Measurements from ENCODE around the gene CAPN7. TPM values are rescaled to one million over a fixed set of nuclear protein-coding genes. Genes with fewer than 3 reads are reported as not detected.

The CAPN7 gene
- total RNA-seq, 4 donors from 2014 or later: 20.7 to 52.5 (median 27.0) TPM

- 53 to 59% methylated on average over 8 to 11 of the region's 13 CpGs for WGBS, 2 donors
- Histone ChIP-seq H3K9me3 (no peaks in the 10 kb centered on the region), H3K4me3 (no peak overlapping the region), H3K4me1 (peaks cover 16 to 80% (median 40%) of the 10 kb centered on the region in 3 donors), H3K36me3 (no peaks in the 10 kb centered on the region), H3K27me3 (no peaks in the 10 kb centered on the region), H3K27ac (peak overlapping the region; percentile 16 to 76 (median 70))
- TF ChIP-seq CTCF (IDR thresholded peaks at IDR 0.05) (no peak), POLR2A (IDR thresholded peaks at IDR 0.05) (no peak)
- no peak for DNase-seq
- intact Hi-C loops (cut with DNase I): no loop called here
These were observed 86.9 kb downstream of the CAPN7 start for GRCh38 chr3:15292765-15293522.

DNA sequence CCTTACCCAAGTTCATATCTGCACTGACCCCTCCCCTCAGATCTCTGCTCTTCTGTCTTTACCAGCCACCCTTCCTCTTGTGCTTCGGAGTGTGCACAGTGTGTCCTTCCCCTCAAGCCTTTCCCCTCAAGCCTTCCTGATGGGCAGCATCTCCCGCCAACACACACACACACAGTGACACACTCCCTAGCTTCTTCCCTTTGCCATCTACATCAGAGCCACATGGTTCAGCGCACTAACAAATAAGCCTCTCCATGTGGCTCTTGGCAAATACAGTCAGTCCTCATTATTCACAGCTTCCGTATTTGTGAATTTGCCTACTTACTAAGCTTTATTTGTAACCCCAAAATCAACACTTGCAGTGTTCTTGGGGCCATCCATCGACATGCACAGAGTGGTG is 88.9 kb downstream of the CAPN7 start:
- Histone ChIP-seq H3K4me1 (peaks cover 16 to 92% (median 39%) of the 10 kb centered on the region in 3 donors), H3K4me3 (no peak overlapping the region), H3K36me3 (no peaks in the 10 kb centered on the region), H3K9me3 (no peaks in the 10 kb centered on the region), H3K27me3 (no peaks in the 10 kb centered on the region), H3K27ac (peak overlapping the region in 3 of 4 donors; percentile 58 to 81 (median 72))
- DNase-seq: no peak
- intact Hi-C loops (cut with DNase I): no loop called here
- WGBS, 2 donors: 65 to 77% methylated on average over 5 of the region's 5 CpGs
- TF ChIP-seq POLR2A (IDR thresholded peaks at IDR 0.05): peak in 1 of 4 donors; percentile 19
- no peak for TF ChIP-seq CTCF (IDR thresholded peaks at IDR 0.05)

DNA sequence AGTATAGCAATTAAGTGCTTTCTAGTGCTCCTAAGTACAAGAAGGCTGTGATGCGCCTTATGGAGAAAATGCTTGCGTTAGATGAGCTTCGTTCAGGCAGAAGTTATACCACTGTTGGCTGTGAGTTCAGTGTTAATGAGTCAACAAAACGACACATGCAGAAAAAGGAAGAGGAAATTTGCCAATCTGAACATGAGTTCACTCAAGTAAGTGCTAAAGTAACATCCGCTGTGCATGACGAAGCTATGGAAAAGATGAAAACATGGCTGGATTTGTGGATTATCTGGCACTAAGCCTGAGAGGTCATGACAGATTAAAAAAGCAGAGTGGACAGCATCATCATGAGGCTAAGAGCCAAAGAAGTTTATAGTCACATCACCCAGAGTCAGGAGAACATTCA is 89.5 kb downstream of the CAPN7 start:
- no peak for DNase-seq
- Histone ChIP-seq H3K36me3 (no peaks in the 10 kb centered on the region), H3K4me3 (no peak overlapping the region), H3K4me1 (peaks cover 16 to 91% (median 39%) of the 10 kb centered on the region in 3 donors), H3K27me3 (no peaks in the 10 kb centered on the region), H3K9me3 (no peaks in the 10 kb centered on the region), H3K27ac (peak overlapping the region in 3 of 4 donors; percentile 58 to 81 (median 72))
- intact Hi-C loops (cut with DNase I): no loop called here
- WGBS, 2 donors: 48 to 49% methylated on average over 5 to 6 of the region's 6 CpGs
- TF ChIP-seq CTCF (IDR thresholded peaks at IDR 0.05) (no peak), POLR2A (IDR thresholded peaks at IDR 0.05) (no peak)

GRCh38 chr3:15297608-15298350 is 91.7 kb downstream of the CAPN7 start:
- peaks cover 5 to 80% (median 24%) of the 10 kb centered on the region in 3 donors for H3K4me1 ChIP-seq
- WGBS, 2 donors: 61 to 80% methylated on average over 2 to 4 of the region's 4 CpGs

More at GRCh38 chr3:15297608-15298350, 91.7 kb downstream of the CAPN7 start:
- Histone ChIP-seq H3K36me3 (peaks cover 0 to 14% (median 0%) of the 10 kb centered on the region in 3 donors), H3K9me3 (no peaks in the 10 kb centered on the region), H3K27me3 (no peaks in the 10 kb centered on the region), H3K27ac (peak overlapping the region in 1 of 4 donors; percentile 20), H3K4me3 (no peak overlapping the region)
- intact Hi-C loops (cut with DNase I): no loop called here
- DNase-seq: no peak
- TF ChIP-seq POLR2A (IDR thresholded peaks at IDR 0.05): no peak
- TF ChIP-seq CTCF (IDR thresholded peaks at IDR 0.05): no peak
